Colonic mucosa (tissue), 4 donors: Measurements from ENCODE around the gene ZFP91. TPM values are rescaled to one million over a fixed set of nuclear protein-coding genes. Genes with fewer than 3 reads are reported as not detected.

Experiments
- DNase-seq: peaks from one replicate; pipeline ENCODE4 v3.0.0-alpha.2; 2020
- H3K27ac ChIP-seq: fragments of 200-600 bp; one replicate; pipeline ENCODE4 v1.8.0; 2021
- H3K27me3 ChIP-seq: fragments of 200-600 bp; one replicate; pipeline ENCODE4 v1.8.0; 2021
- H3K36me3 ChIP-seq: fragments of 200-600 bp; one replicate; pipeline ENCODE4 v1.8.0; 2021
- H3K4me1 ChIP-seq: fragments of 200-600 bp; one replicate; pipeline ENCODE4 v1.8.0; 2021; ENCODE audit warnings: mild to moderate bottlenecking
- H3K4me3 ChIP-seq: fragments of 200-600 bp; one replicate; pipeline ENCODE4 v1.8.0; 2021
- H3K9ac ChIP-seq, 2 donors: one replicate each; pipeline ENCODE4 v1.7.0; 2013; ENCODE audit warnings: control low read depth in 2 of 2, low read depth in 2 of 2, low read length in 2 of 2
- H3K9me3 ChIP-seq: fragments of 200-600 bp; one replicate; pipeline ENCODE4 v1.8.0; 2021
- CTCF ChIP-seq: fragments of 200-600 bp; IDR thresholded peaks from one replicate; pipeline ENCODE4 v1.8.0; 2022; ENCODE audit warnings: antibody characterized with exemption, mild to moderate bottlenecking
- intact Hi-C: fragments of 100-400 bp; cut with DNase I; formaldehyde crosslinking; loops from one replicate; pipeline ENCODE4 v1.14.1; 2022
- total RNA-seq, 2 donors: library from RNA; stranded (reverse); fragmentation: NEBNext Ultra II Directional in 1 of 2; extraction: Animal tissue kit (Norgen Biotek cat#: 25700) in 1 of 2; gene quantifications; one replicate each; pipeline ENCODE4 v1.2.1, GENCODE V29; 2021
- donor health status: healthy.
- donor health status: DM: no; HTN: no; CAD: no.
- donor health status: DM: no; HTN: no; CAD: no.

The ZFP91 gene
- total RNA-seq, 2 donors from 2014 or later, result 60.9 to 92.0 TPM

- intact Hi-C loops, result no loop called here
- Histone ChIP-seq H3K27me3 (no peaks in the 10 kb centered on the region), H3K4me3 (no peak overlapping the region), H3K36me3 (no peaks in the 10 kb centered on the region), H3K9me3 (no peaks in the 10 kb centered on the region), H3K4me1 (no peaks in the 10 kb centered on the region), H3K9ac (no peak overlapping the region), H3K27ac (no peak overlapping the region)
- no peak for DNase-seq
- no peak for TF ChIP-seq CTCF
Measured at GRCh38 chr11:58647866-58648265, 69.0 kb downstream of the ZFP91 start.

GRCh38 chr11:58649623-58650022 lies 70.8 kb downstream of the ZFP91 start:
- TF ChIP-seq CTCF, result no peak
- no peaks in the 10 kb centered on the region for H3K36me3 ChIP-seq

GRCh38 chr11:58650496-58650895 lies 71.6 kb downstream of the ZFP91 start:
- H3K27me3 ChIP-seq, result no peaks in the 10 kb centered on the region
- TF ChIP-seq CTCF, result no peak
- H3K27ac ChIP-seq, result no peak overlapping the region
- intact Hi-C loops, result loop anchor here (10.0 kb wide), 1 partner anchor 244 kb away; no protein-coding TSS in a partner anchor
- H3K9ac ChIP-seq, result no peak overlapping the region
- H3K4me1 ChIP-seq, result no peaks in the 10 kb centered on the region
- H3K36me3 ChIP-seq, result no peaks in the 10 kb centered on the region
- no peak for DNase-seq
- no peak overlapping the region for H3K4me3 ChIP-seq
- H3K9me3 ChIP-seq, result no peaks in the 10 kb centered on the region

More at GRCh38 chr11:58649623-58650022, 70.8 kb downstream of the ZFP91 start:
- intact Hi-C loops, result loop anchor here (10.0 kb wide), 1 partner anchor 245 kb away; no protein-coding TSS in a partner anchor
- no peak overlapping the region for H3K4me3 ChIP-seq
- H3K9me3 ChIP-seq, result no peaks in the 10 kb centered on the region
- no peaks in the 10 kb centered on the region for H3K4me1 ChIP-seq
- no peak overlapping the region for H3K9ac ChIP-seq
- H3K27me3 ChIP-seq, result no peaks in the 10 kb centered on the region
- no peak overlapping the region for H3K27ac ChIP-seq
- DNase-seq, result no peak

DNA sequence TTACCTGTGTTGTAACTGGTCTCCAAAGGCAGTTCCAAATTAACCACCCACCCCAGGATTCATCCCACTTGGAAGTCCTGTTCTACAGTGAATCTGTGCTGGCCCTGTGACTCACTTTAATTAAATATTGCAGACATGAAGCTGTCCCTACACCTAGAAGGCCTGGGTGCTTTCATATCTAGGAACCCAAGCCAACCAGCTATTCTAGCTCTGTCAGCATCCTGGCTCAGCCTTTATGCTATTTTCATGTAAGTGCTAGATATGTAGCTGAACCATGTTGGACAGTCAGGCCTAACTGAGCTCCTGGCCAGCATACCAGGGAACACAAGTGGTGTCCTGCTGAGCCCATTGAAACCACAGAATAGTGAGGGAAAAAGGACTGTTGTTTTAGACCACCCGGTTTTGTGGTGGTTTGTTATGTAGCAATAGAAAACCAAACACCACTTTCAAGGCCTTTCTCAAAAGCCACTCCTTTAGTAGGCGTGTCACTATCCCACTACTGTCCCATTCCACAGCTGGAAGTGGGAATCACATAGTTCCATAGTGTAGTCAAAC lies 73.9 kb downstream of the ZFP91 start:
- no peaks in the 10 kb centered on the region for H3K36me3 ChIP-seq
- H3K4me3 ChIP-seq, result no peak overlapping the region
- no peaks in the 10 kb centered on the region for H3K9me3 ChIP-seq
- no peak for TF ChIP-seq CTCF
- H3K27me3 ChIP-seq, result no peaks in the 10 kb centered on the region
- no peak overlapping the region for H3K9ac ChIP-seq
- intact Hi-C loops, result loop anchor here (10.0 kb wide), 1 partner anchor 242 kb away; no protein-coding TSS in a partner anchor
- H3K4me1 ChIP-seq, result no peaks in the 10 kb centered on the region
- no peak for DNase-seq
- H3K27ac ChIP-seq, result no peak overlapping the region

GRCh38 chr11:58654079-58654907 lies 75.4 kb downstream of the ZFP91 start:
- H3K4me3 ChIP-seq, result no peak overlapping the region
- H3K9me3 ChIP-seq, result no peaks in the 10 kb centered on the region
- peak; percentile 79 for TF ChIP-seq CTCF
- no peaks in the 10 kb centered on the region for H3K27me3 ChIP-seq
- no peak overlapping the region for H3K27ac ChIP-seq
- no peak overlapping the region for H3K9ac ChIP-seq
- H3K4me1 ChIP-seq, result no peaks in the 10 kb centered on the region
- no peaks in the 10 kb centered on the region for H3K36me3 ChIP-seq
- peak; percentile 80 for DNase-seq
- intact Hi-C loops, result loop anchor here (10.0 kb wide), 1 partner anchor 241 kb away; no protein-coding TSS in a partner anchor
